Tibial nerve (tissue), 3 donors: Measurements from ENCODE around the gene LRRTM4.

ENCODE experiments used
- CTCF ChIP-seq, 5 experiments: fragments of 200-600 bp in 3 of 5; fragments of 450-650 bp in 2 of 5; sonication (generic) in 3 of 5; IDR thresholded peaks; one replicate each; pipeline ENCODE4 v1.5.1; 2016 to 2019; ENCODE audit warnings: antibody characterized with exemption in 5 of 5, mild to moderate bottlenecking in 3 of 5, moderate library complexity in 2 of 5
- POLR2A ChIP-seq, 2 donors: fragments of 450-650 bp; IDR thresholded peaks; one replicate each; pipeline ENCODE4 v1.6.1; 2017; ENCODE audit warnings: antibody characterized with exemption in 2 of 2, mild to moderate bottlenecking in 2 of 2, moderate library complexity in 2 of 2

- TF ChIP-seq CTCF (IDR thresholded peaks at IDR 0.05) (no peak), POLR2A (IDR thresholded peaks at IDR 0.05) (no peak)
These were observed 592.0 kb downstream of the LRRTM4 start for GRCh38 chr2:76930056-76930744.
